Endothelial cell of umbilical vein (primary cell): Measurements from ENCODE around the gene ZNF26. TPM values are rescaled to one million over a fixed set of nuclear protein-coding genes. Genes with fewer than 3 reads are reported as not detected.
A peak's percentile ranks its signal among the peaks of the same experiment; 100 is the strongest.
"Not testable (repeated sequence)": the region's sequence is repeated elsewhere in the genome, so short reads cannot be mapped to it uniquely, and the experiment has no call there.

Experiments
- BruUV-seq: library from RNA; stranded (reverse); fragments of 400-500 nt; replicated peaks from 2 replicates; lab custom pipeline; 2021; lab: Mats Ljungman, UMichigan
- CTCF ChIA-PET: fragments of 300-600, 350-600 bp; sonication (Branson Sonifier 250); formaldehyde crosslinking; loops from one replicate; lab custom pipeline; 2021; ENCODE audit warnings: antibody characterized with exemption, inconsistent platforms; lab: Charles Lee
- POLR2A ChIA-PET: fragments of 300-600, 350-600 bp; sonication (Branson Sonifier 250); formaldehyde crosslinking; loops from one replicate; lab custom pipeline; 2021; ENCODE audit warnings: antibody characterized with exemption, inconsistent platforms; lab: Charles Lee
- DNase-seq: peaks from one replicate; pipeline ENCODE4 v3.0.0-alpha.2; 2011; ENCODE audit warnings: low read depth, low spot score
- FAIRE-seq: peaks from 2 replicates; lab custom pipeline; 2011; peaks lifted over from hg19 to GRCh38; lab: Jason Lieb, UNC
- H2AFZ ChIP-seq: 2 replicates; pipeline ENCODE4 v1.6.0; 2012; ENCODE audit warnings: low read depth, low read length, control low read depth, inconsistent platforms
- H3K27ac ChIP-seq: 2 replicates; pipeline ENCODE4 v1.5.1; 2011; ENCODE audit warnings: low read depth, mild to moderate bottlenecking, control low read depth, low read length, moderate library complexity; ENCODE audit not compliant: insufficient read depth
- H3K27me3 ChIP-seq, 2 experiments: 2 replicates each; pipeline versions ENCODE4 v1.6.0 to v1.6.1; 2011; ENCODE audit warnings: low read length in 2 of 2, mixed read lengths in 1 of 2; ENCODE audit not compliant: control insufficient read depth in 2 of 2, insufficient read depth in 2 of 2
- H3K36me3 ChIP-seq, 2 experiments: 2 replicates in 1 of 2; 3 replicates in 1 of 2; pipeline ENCODE4 v1.5.1; 2011; ENCODE audit warnings: low read length in 2 of 2, mild to moderate bottlenecking in 1 of 2, moderate library complexity in 1 of 2; ENCODE audit not compliant: control insufficient read depth in 2 of 2, insufficient read depth in 2 of 2; ENCODE audit errors: extremely low read depth in 1 of 2
- H3K4me1 ChIP-seq: 3 replicates; pipeline ENCODE4 v1.5.1; 2011; ENCODE audit warnings: mild to moderate bottlenecking, low read length; ENCODE audit not compliant: control insufficient read depth, insufficient read depth; ENCODE audit errors: extremely low read depth
- H3K4me2 ChIP-seq: 2 replicates; pipeline ENCODE4 v1.6.1; 2011; ENCODE audit warnings: low read length, control low read depth, mixed read lengths; ENCODE audit not compliant: insufficient read depth
- H3K4me3 ChIP-seq, 3 experiments: fragments of 200-600 bp in 1 of 3; sonication (generic), shearing (Covaris generic) in 1 of 3; replicated peaks in 1 of 3; 2 replicates each; pipeline ENCODE4 v1.5.1; 2011 to 2016; ENCODE audit warnings: control low read depth in 3 of 3, low read length in 3 of 3, mild to moderate bottlenecking in 2 of 3, inconsistent platforms in 1 of 3, low read depth in 1 of 3, moderate library complexity in 1 of 3; ENCODE audit not compliant: insufficient read depth in 1 of 3
- H3K79me2 ChIP-seq: 2 replicates; pipeline ENCODE4 v1.6.0; 2012; ENCODE audit warnings: low read length, inconsistent platforms; ENCODE audit not compliant: control insufficient read depth, insufficient read depth
- H3K9ac ChIP-seq: replicated peaks from 2 replicates; pipeline ENCODE3; 2011; ENCODE audit warnings: low read length, control low read depth; ENCODE audit not compliant: insufficient read depth; ENCODE audit errors: extremely low read depth
- H3K9me1 ChIP-seq: replicated peaks from 3 replicates; pipeline ENCODE4 v1.6.0; 2011; ENCODE audit warnings: mild to moderate bottlenecking, low read length; ENCODE audit not compliant: control insufficient read depth, insufficient read depth; ENCODE audit errors: extremely low read depth
- H3K9me3 ChIP-seq: replicated peaks from 2 replicates; pipeline ENCODE4 v1.5.1; 2012; ENCODE audit warnings: low read length, inconsistent platforms; ENCODE audit not compliant: control insufficient read depth, insufficient read depth
- H4K20me1 ChIP-seq: replicated peaks from 2 replicates; pipeline ENCODE3; 2011; ENCODE audit warnings: mild to moderate bottlenecking, low read length; ENCODE audit not compliant: control insufficient read depth, insufficient read depth; ENCODE audit errors: extremely low read depth
- EZH2 ChIP-seq: IDR thresholded peaks from 2 replicates; pipeline ENCODE4 v1.6.1; 2012; ENCODE audit warnings: borderline replicate concordance, low read depth, mild to moderate bottlenecking, moderate library complexity, low read length, inconsistent platforms; ENCODE audit not compliant: severe bottlenecking
- FOS ChIP-seq: IDR thresholded peaks from 2 replicates; pipeline ENCODE4 v1.6.1; 2011; ENCODE audit warnings: mild to moderate bottlenecking, low read length, moderate library complexity, borderline replicate concordance; ENCODE audit not compliant: insufficient read depth
- GATA2 ChIP-seq: IDR thresholded peaks from 2 replicates; pipeline ENCODE4 v1.7.0; 2011; ENCODE audit warnings: low read depth, mild to moderate bottlenecking, moderate library complexity, mixed read lengths, low read length; ENCODE audit not compliant: insufficient read length, insufficient read depth
- MYC ChIP-seq: IDR thresholded peaks from one replicate; pipeline ENCODE4 v1.6.1; 2011; ENCODE audit warnings: mild to moderate bottlenecking, low read depth, low read length
- POLR2AphosphoS5 ChIP-seq: IDR thresholded peaks from 2 replicates; pipeline ENCODE4 v1.6.1; 2012; ENCODE audit warnings: low read depth, mild to moderate bottlenecking, control low read depth, low read length, moderate library complexity; ENCODE audit not compliant: insufficient read depth
- dilution Hi-C: fragments of 300-500 bp; cut with MboI; formaldehyde crosslinking; loops from one replicate; pipeline ENCODE4 v1.15.0; 2019; ENCODE audit warnings: low sequenced_read_pairs; ENCODE audit not compliant: extremely low pct_ligation_motif_present
- intact Hi-C: fragments of 100-400 bp; cut with micrococcal nuclease; formaldehyde crosslinking; loops from one replicate; pipeline ENCODE4 v1.10.0; 2022
- polyA plus RNA-seq, 4 experiments: library from polyadenylated mRNA; depleted of rRNA in 3 of 4; stranded (reverse) in 3 of 4; unstranded in 1 of 4; fragments of >200 nt; gene quantifications; 2 replicates each; pipeline versions ENCODE4 v1.2.1 to v1.2.3, GENCODE V29; 2011 to 2012; ENCODE audit warnings: missing spikeins in 1 of 4
- total RNA-seq: library from RNA; stranded (reverse); gene quantifications from 2 replicates; pipeline ENCODE4 v1.2.3, GENCODE V29; 2021
- TF ChIP-seq, protein P1 (sequence below), 2 donors: IDR thresholded peaks; 1 replicate in 1 of 2; 2 replicates in 1 of 2; pipeline ENCODE4 v1.5.1; 2011; ENCODE audit warnings: low read length in 2 of 2, mild to moderate bottlenecking in 2 of 2, moderate library complexity in 2 of 2, control low read depth in 1 of 2, inconsistent platforms in 1 of 2, low read depth in 1 of 2; ENCODE audit not compliant: insufficient read depth in 1 of 2; ENCODE audit errors: extremely low read depth in 1 of 2

Gene ZNF26
- total and polyA plus RNA-seq, 2 donors (not counting 3 experiments of a cell fraction or from before 2014, with no cell fraction given): 5.9 to 11.1 TPM

DNA sequence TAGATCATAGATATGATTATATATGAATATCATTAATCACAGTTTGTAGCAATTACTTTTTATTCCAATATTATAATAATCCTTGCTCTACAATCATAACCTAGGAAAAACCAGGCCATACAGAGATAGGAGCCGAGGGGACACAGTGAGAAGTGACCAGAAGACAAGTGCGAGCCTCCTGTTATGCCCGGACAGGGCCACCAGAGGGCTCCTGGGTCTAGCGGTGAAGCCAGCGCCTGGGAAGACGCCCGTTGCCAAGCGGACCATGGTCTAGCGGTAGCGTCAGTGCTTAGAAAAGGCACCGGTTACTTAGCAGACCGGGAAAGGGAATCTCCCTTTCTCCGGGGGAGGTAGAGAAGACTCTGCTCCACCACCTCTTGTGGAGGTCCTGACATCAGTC, 9.3 kb upstream of the ZNF26 start:
- H3K9me1 ChIP-seq, H3K27me3 ChIP-seq, H4K20me1 ChIP-seq, FAIRE-seq, H3K4me1 ChIP-seq, BruUV-seq, H3K27ac ChIP-seq, dilution Hi-C loops, DNase-seq, H3K79me2 ChIP-seq, CTCF ChIA-PET, H3K36me3 ChIP-seq, intact Hi-C loops, H3K9ac ChIP-seq, H3K4me2 ChIP-seq, H3K9me3 ChIP-seq, H3K4me3 ChIP-seq, POLR2A ChIA-PET, H2AFZ ChIP-seq: not testable (repeated sequence)
- TF ChIP-seq, protein P1, sequence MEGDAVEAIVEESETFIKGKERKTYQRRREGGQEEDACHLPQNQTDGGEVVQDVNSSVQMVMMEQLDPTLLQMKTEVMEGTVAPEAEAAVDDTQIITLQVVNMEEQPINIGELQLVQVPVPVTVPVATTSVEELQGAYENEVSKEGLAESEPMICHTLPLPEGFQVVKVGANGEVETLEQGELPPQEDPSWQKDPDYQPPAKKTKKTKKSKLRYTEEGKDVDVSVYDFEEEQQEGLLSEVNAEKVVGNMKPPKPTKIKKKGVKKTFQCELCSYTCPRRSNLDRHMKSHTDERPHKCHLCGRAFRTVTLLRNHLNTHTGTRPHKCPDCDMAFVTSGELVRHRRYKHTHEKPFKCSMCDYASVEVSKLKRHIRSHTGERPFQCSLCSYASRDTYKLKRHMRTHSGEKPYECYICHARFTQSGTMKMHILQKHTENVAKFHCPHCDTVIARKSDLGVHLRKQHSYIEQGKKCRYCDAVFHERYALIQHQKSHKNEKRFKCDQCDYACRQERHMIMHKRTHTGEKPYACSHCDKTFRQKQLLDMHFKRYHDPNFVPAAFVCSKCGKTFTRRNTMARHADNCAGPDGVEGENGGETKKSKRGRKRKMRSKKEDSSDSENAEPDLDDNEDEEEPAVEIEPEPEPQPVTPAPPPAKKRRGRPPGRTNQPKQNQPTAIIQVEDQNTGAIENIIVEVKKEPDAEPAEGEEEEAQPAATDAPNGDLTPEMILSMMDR (IDR thresholded peaks at IDR 0.05; ENCODE audit: extremely low read depth in 1 of 2, insufficient read depth in 1 of 2, low read depth in 1 of 2, low read length in 2 of 2): peak; percentile 4 to 14

GRCh38 chr12:132986885-132987225, 688 bp downstream of the ZNF26 start:
- no TSS peak for BruUV-seq
- no peak for FAIRE-seq
- Histone ChIP-seq H4K20me1 (no peaks in the 10 kb centered on the region), H3K27me3 (no peaks in the 10 kb centered on the region), H3K36me3 (no peaks in the 10 kb centered on the region), H3K4me1 (peaks cover 11% of the 10 kb centered on the region), H3K4me3 (peak overlapping the region; percentile 16 to 91 (median 61)), H3K4me2 (peak overlapping the region; percentile 95), H3K79me2 (peaks cover 40% of the 10 kb centered on the region), H3K27ac (no peak overlapping the region), H2AFZ (peak overlapping the region; percentile 100), H3K9ac (peak overlapping the region; percentile 79), H3K9me1 (no peaks in the 10 kb centered on the region), H3K9me3 (no peaks in the 10 kb centered on the region)
- ChIA-PET CTCF (interaction anchor here (1.1 to 1.3 kb wide), 2 partner anchors 12 to 194 kb away, joined by 3 read pairs; partner anchors contain the start of gene ZNF268), POLR2A (interaction anchor here (1.9 kb wide), 1 partner anchor 194 kb away, joined by 6 read pairs; the partner anchor contains the start of gene ZNF268)
- TF ChIP-seq MYC (no peak), FOS (no peak), EZH2 (no peak), GATA2 (no peak), POLR2AphosphoS5 (no peak)
- TF ChIP-seq, protein P1 (IDR thresholded peaks at IDR 0.05; ENCODE audit: extremely low read depth in 1 of 2, insufficient read depth in 1 of 2, low read depth in 1 of 2, low read length in 2 of 2): no peak
- dilution Hi-C loops: no loop called here
- intact Hi-C loops: loop anchor here (1.0 kb wide), 4 partner anchors 31 to 143 kb away; partner anchors contain the start of genes ZNF10, ZNF140, ZNF605 and ZNF84
- DNase-seq: no peak
